Upper lobe of right lung (tissue), 1 donor: ENCODE results near the gene ENSA. TPM values are rescaled to one million over a fixed set of nuclear protein-coding genes. Genes with fewer than 3 reads are reported as not detected.
"Not testable (repeated sequence)": the region's sequence is repeated elsewhere in the genome, so short reads cannot be mapped to it uniquely, and the experiment has no call there.

Experiments used
- ATAC-seq: fragments of 200-7000 bp; cut with Tn5 transposase; one replicate; pipeline ENCODE4 v1.9.1; 2020; ENCODE audit warnings: mild to moderate bottlenecking, moderate library complexity
- DNase-seq: peaks from one replicate; pipeline ENCODE4 v3.0.0-alpha.2; 2020
- H3K27ac ChIP-seq: fragments of 200-600 bp; one replicate; pipeline ENCODE4 v1.8.0; 2022
- H3K27me3 ChIP-seq: fragments of 200-600 bp; one replicate; pipeline ENCODE4 v1.8.0; 2022; ENCODE audit warnings: mild to moderate bottlenecking
- H3K36me3 ChIP-seq: fragments of 200-600 bp; one replicate; pipeline ENCODE4 v1.8.0; 2022
- H3K4me1 ChIP-seq: fragments of 200-600 bp; one replicate; pipeline ENCODE4 v1.8.0; 2022
- H3K4me3 ChIP-seq: fragments of 200-600 bp; one replicate; pipeline ENCODE4 v1.8.0; 2022; ENCODE audit warnings: mild to moderate bottlenecking
- H3K9me3 ChIP-seq: fragments of 200-600 bp; one replicate; pipeline ENCODE4 v1.8.0; 2022
- CTCF ChIP-seq: fragments of 200-600 bp; IDR thresholded peaks from one replicate; pipeline ENCODE4 v1.8.0; 2022; ENCODE audit warnings: antibody characterized with exemption
- intact Hi-C: fragments of 100-400 bp; cut with DNase I; formaldehyde crosslinking; loops from one replicate; pipeline ENCODE4 v1.11.0; 2022
- total RNA-seq: library from RNA; stranded (reverse); fragmentation: NEBNext Ultra II Directional; extraction: Animal tissue kit (Norgen Biotek cat#: 25700); gene quantifications from one replicate; pipeline ENCODE4 v1.2.1, GENCODE V29; 2021
- donor health status: DM: no; HTN: yes; CAD: no; lungs with severe emphysema.

Gene ENSA
- total RNA-seq, 1 donor from 2014 or later, result 188 TPM

- DNase-seq, result no peak
These were observed 32.4 kb downstream of the ENSA start for GRCh38 chr1:150596976-150597375.

GRCh38 chr1:150596095-150596892, 33.1 kb downstream of the ENSA start:
- H3K36me3 ChIP-seq, result no peaks in the 10 kb centered on the region
- intact Hi-C loops, result no loop called here
- no peaks in the 10 kb centered on the region for H3K4me1 ChIP-seq
- DNase-seq, result no peak
- H3K27ac ChIP-seq, result no peak overlapping the region
- ATAC-seq, result no peak
- no peak for TF ChIP-seq CTCF
- no peak overlapping the region for H3K4me3 ChIP-seq
- no peaks in the 10 kb centered on the region for H3K9me3 ChIP-seq
- no peaks in the 10 kb centered on the region for H3K27me3 ChIP-seq

More at GRCh38 chr1:150596976-150597375, 32.4 kb downstream of the ENSA start:
- no peaks in the 10 kb centered on the region for H3K4me1 ChIP-seq
- no peak for TF ChIP-seq CTCF
- no peak for ATAC-seq
- H3K27ac ChIP-seq, result no peak overlapping the region
- no peaks in the 10 kb centered on the region for H3K27me3 ChIP-seq
- no peaks in the 10 kb centered on the region for H3K36me3 ChIP-seq
- intact Hi-C loops, result no loop called here
- H3K9me3 ChIP-seq, result no peaks in the 10 kb centered on the region
- no peak overlapping the region for H3K4me3 ChIP-seq

- DNase-seq (no peak), ATAC-seq (no peak)
- Histone ChIP-seq H3K36me3 (peaks cover 11% of the 10 kb centered on the region), H3K27ac (no peak overlapping the region), H3K4me3 (no peak overlapping the region), H3K27me3 (no peaks in the 10 kb centered on the region), H3K4me1 (peaks cover 15% of the 10 kb centered on the region), H3K9me3 (no peaks in the 10 kb centered on the region)
- TF ChIP-seq CTCF, result no peak
- intact Hi-C loops, result no loop called here
These were observed 47.0 kb downstream of the ENSA start for GRCh38 chr1:150582371-150582770.

GRCh38 chr1:150581962-150582361, 47.5 kb downstream of the ENSA start:
- ATAC-seq, H3K27ac ChIP-seq, H3K4me3 ChIP-seq, H3K9me3 ChIP-seq, H3K27me3 ChIP-seq, intact Hi-C loops, DNase-seq: not testable (repeated sequence)
- Histone ChIP-seq H3K36me3 (peaks cover 15% of the 10 kb centered on the region), H3K4me1 (peaks cover 15% of the 10 kb centered on the region)

- H3K4me1 ChIP-seq, result peaks cover 15% of the 10 kb centered on the region
- intact Hi-C loops, H3K4me3 ChIP-seq, H3K27ac ChIP-seq, ATAC-seq, H3K9me3 ChIP-seq, H3K27me3 ChIP-seq, DNase-seq: not testable (repeated sequence)
- peaks cover 20% of the 10 kb centered on the region for H3K36me3 ChIP-seq
These were observed 48.0 kb downstream of the ENSA start for GRCh38 chr1:150581437-150581836.

- Histone ChIP-seq H3K36me3 (peaks cover 25% of the 10 kb centered on the region), H3K4me1 (peaks cover 15% of the 10 kb centered on the region)
- H3K27ac ChIP-seq, H3K9me3 ChIP-seq, intact Hi-C loops, H3K4me3 ChIP-seq, DNase-seq, ATAC-seq, H3K27me3 ChIP-seq: not testable (repeated sequence)
These were observed 48.4 kb downstream of the ENSA start for GRCh38 chr1:150580966-150581365.

- ATAC-seq, result no peak
These were observed 49.3 kb downstream of the ENSA start for GRCh38 chr1:150579945-150580642.

More at GRCh38 chr1:150579945-150580642, 49.3 kb downstream of the ENSA start:
- Histone ChIP-seq H3K9me3 (no peaks in the 10 kb centered on the region), H3K27ac (peak overlapping the region; percentile 100), H3K4me1 (peaks cover 23% of the 10 kb centered on the region), H3K36me3 (peaks cover 34% of the 10 kb centered on the region), H3K27me3 (no peaks in the 10 kb centered on the region), H3K4me3 (peak overlapping the region; percentile 88)
- TF ChIP-seq CTCF, result no peak
- intact Hi-C loops, result loop anchor here (10.0 kb wide), 1 partner anchor 45 kb away; the partner anchor contains the start of gene ENSA
- peak; percentile 59 for DNase-seq
